Gastrocnemius medialis (tissue), 4 donors: ENCODE data around the gene TKTL1. TPM values are rescaled to one million over a fixed set of nuclear protein-coding genes. Genes with fewer than 3 reads are reported as not detected.

Source experiments
- ATAC-seq, 2 donors: fragments of 150-250 bp; one replicate each; pipeline ENCODE4 v1.9.1; 2016
- DNase-seq, 2 donors: peaks; one replicate each; pipeline ENCODE4 v3.0.0-alpha.2; 2019
- H3K27ac ChIP-seq, 4 donors: fragments of 200-600 bp; sonication (generic); 1 replicate in 1 of 4; 2 replicates in 3 of 4; pipeline ENCODE4 v1.5.1; 2016 to 2018; ENCODE audit warnings: mild to moderate bottlenecking in 2 of 4, moderate library complexity in 1 of 4
- H3K27me3 ChIP-seq, 3 donors: fragments of 200-600 bp; sonication (generic) in 2 of 3; 1 replicate in 1 of 3; 2 replicates in 2 of 3; pipeline versions ENCODE4 v1.5.1 to v1.6.0; 2016 to 2019; ENCODE audit warnings: mild to moderate bottlenecking in 1 of 3, moderate library complexity in 1 of 3
- H3K36me3 ChIP-seq, 2 donors: fragments of 200-600 bp; sonication (generic) in 1 of 2; one replicate each; pipeline ENCODE4 v1.5.1; 2017 to 2018
- H3K4me1 ChIP-seq, 2 donors: fragments of 200-600 bp; sonication (generic) in 1 of 2; one replicate each; pipeline ENCODE4 v1.5.1; 2016 to 2017; ENCODE audit warnings: mild to moderate bottlenecking in 2 of 2
- H3K4me3 ChIP-seq, 4 donors: fragments of 200-600 bp; sonication (generic) in 3 of 4; 1 replicate in 1 of 4; 2 replicates in 3 of 4; pipeline ENCODE4 v1.5.1; 2016 to 2019; ENCODE audit warnings: mild to moderate bottlenecking in 2 of 4
- H3K9me3 ChIP-seq, 3 donors: fragments of 200-600 bp; sonication (generic) in 2 of 3; 1 replicate in 1 of 3; 2 replicates in 2 of 3; pipeline ENCODE4 v1.5.1; 2016 to 2019
- POLR2A ChIP-seq, 2 donors: fragments of 450-650 bp; IDR thresholded peaks; one replicate each; pipeline ENCODE4 v1.6.1; 2017; ENCODE audit warnings: antibody characterized with exemption in 2 of 2, mild to moderate bottlenecking in 2 of 2, moderate library complexity in 2 of 2
- in situ Hi-C, 4 donors: fragments of 200-750 bp; cut with MboI; loops; one replicate each; pipeline versions ENCODE4 v1.15.0 to v1.8.0; 2017; ENCODE audit warnings: low sequenced_read_pairs in 4 of 4
- intact Hi-C: fragments of 100-400 bp; cut with DNase I; formaldehyde crosslinking; loops from one replicate; pipeline ENCODE4 v1.15.1; 2023; ENCODE audit warnings: low total_unique reads
- total RNA-seq, 4 donors: library from RNA; depleted of rRNA; stranded (reverse); fragments of >200 nt; gene quantifications; one replicate each; pipeline versions ENCODE4 v1.1.0 to v1.2.3, GENCODE V29; 2016
- TF ChIP-seq, protein P1 (sequence below), 5 experiments: fragments of 450-650 bp in 3 of 5; fragments of 200-600 bp in 2 of 5; sonication (generic) in 2 of 5; IDR thresholded peaks in 4 of 5; conservative IDR thresholded peaks in 1 of 5; 1 replicate in 4 of 5; 2 replicates in 1 of 5; pipeline ENCODE4 v1.5.1; 2016 to 2019; ENCODE audit warnings: antibody characterized with exemption in 5 of 5, mild to moderate bottlenecking in 3 of 5, moderate library complexity in 3 of 5

The TKTL1 gene
- total RNA-seq, 4 donors from 2014 or later: 0.09 to 0.36 (median 0.10) TPM; not detected in 1

DNA sequence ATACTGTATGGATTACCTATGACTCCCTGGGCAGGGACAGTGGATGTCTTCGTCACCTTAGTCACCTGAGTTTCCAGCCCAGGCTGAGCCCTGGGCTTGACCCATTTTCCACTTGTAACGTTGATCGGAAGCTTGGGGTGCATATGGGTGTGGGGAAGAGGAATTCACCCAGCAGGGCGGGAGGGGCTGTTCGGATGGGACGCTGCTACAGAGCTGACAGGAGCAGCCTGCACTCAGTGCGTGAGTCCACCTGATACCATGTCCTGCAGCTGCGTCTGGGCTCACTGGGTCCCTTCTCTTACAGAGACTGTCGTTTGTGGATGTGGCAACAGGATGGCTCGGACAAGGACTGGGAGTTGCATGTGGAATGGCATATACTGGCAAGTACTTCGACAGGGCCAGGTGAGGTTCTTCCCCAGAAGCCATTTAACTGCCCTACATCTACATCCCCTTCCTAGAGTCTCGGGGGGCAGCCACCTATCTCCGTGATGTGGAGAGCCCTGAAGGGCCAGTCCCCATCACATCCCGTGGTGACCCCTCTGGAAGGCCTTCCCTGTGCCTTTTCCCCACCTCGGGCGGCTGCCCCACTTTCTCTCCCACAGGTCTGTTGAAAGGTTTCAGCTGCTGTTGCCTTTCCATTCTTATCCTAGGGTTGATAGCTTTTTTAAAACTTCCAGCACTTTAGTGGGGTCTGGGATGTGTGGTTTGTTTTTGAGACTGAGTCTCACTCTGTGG, 13.6 kb downstream of the TKTL1 start:
- in situ Hi-C loops (no loop called here), intact Hi-C loops (no loop called here)
- no peak for DNase-seq

DNA sequence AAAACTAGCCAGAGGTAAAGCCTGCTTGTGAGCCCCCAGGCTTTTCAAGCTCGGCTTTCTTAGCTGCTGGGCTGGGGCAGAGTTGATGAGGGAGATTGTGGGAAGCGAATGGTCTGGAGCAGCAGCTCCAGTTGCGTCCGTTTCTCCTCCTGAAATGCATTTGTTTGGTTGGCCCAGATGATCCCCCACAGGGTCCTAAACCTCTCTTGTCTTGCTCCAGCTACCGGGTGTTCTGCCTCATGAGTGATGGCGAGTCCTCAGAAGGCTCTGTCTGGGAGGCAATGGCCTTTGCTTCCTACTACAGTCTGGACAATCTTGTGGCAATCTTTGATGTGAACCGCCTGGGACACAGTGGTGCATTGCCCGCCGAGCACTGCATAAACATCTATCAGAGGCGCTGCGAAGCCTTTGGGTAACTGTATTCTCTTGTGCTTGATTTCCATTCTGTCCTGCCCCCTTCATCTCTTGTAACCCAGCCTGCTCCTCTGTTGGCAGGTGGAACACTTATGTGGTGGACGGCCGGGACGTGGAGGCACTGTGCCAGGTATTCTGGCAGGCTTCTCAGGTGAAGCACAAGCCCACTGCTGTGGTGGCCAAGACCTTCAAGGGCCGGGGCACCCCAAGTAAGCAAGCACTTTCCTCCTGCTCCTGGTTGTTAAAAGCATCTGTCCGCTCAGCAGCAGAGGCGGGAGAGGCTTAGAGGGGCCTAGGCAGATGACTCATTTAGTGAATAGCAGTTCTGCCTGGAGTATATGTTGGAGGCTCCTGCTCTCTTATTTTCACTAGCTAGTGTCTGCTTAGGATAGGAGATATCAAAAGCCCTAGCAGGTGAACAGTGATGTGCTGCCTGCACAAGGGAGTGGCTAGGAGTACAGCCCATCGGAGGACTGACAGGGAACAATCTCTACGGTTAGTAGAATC, 15.3 kb downstream of the TKTL1 start:
- ATAC-seq (no peak), DNase-seq (no peak)
- Histone ChIP-seq H3K36me3 (no peaks in the 10 kb centered on the region), H3K9me3 (no peaks in the 10 kb centered on the region), H3K4me3 (no peak overlapping the region), H3K27ac (no peak overlapping the region), H3K4me1 (no peaks in the 10 kb centered on the region), H3K27me3 (no peaks in the 10 kb centered on the region)
- intact Hi-C loops (no loop called here), in situ Hi-C loops (no loop called here)
- no peak for TF ChIP-seq POLR2A (IDR thresholded peaks at IDR 0.05)
- TF ChIP-seq, protein P1, sequence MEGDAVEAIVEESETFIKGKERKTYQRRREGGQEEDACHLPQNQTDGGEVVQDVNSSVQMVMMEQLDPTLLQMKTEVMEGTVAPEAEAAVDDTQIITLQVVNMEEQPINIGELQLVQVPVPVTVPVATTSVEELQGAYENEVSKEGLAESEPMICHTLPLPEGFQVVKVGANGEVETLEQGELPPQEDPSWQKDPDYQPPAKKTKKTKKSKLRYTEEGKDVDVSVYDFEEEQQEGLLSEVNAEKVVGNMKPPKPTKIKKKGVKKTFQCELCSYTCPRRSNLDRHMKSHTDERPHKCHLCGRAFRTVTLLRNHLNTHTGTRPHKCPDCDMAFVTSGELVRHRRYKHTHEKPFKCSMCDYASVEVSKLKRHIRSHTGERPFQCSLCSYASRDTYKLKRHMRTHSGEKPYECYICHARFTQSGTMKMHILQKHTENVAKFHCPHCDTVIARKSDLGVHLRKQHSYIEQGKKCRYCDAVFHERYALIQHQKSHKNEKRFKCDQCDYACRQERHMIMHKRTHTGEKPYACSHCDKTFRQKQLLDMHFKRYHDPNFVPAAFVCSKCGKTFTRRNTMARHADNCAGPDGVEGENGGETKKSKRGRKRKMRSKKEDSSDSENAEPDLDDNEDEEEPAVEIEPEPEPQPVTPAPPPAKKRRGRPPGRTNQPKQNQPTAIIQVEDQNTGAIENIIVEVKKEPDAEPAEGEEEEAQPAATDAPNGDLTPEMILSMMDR (IDR thresholded peaks at IDR 0.05 in 4 of 5, conservative IDR thresholded peaks at IDR 0.05 in 1 of 5): no peak

More for the DNA sequence above, 13.6 kb downstream of the TKTL1 start:
- H3K27me3 ChIP-seq: no peaks in the 10 kb centered on the region
- TF ChIP-seq POLR2A (IDR thresholded peaks at IDR 0.05): no peak
- no peaks in the 10 kb centered on the region for H3K9me3 ChIP-seq
- no peak for ATAC-seq
- no peak overlapping the region for H3K27ac ChIP-seq
- no peak overlapping the region for H3K4me3 ChIP-seq
- H3K36me3 ChIP-seq: no peaks in the 10 kb centered on the region
- H3K4me1 ChIP-seq: no peaks in the 10 kb centered on the region

DNA sequence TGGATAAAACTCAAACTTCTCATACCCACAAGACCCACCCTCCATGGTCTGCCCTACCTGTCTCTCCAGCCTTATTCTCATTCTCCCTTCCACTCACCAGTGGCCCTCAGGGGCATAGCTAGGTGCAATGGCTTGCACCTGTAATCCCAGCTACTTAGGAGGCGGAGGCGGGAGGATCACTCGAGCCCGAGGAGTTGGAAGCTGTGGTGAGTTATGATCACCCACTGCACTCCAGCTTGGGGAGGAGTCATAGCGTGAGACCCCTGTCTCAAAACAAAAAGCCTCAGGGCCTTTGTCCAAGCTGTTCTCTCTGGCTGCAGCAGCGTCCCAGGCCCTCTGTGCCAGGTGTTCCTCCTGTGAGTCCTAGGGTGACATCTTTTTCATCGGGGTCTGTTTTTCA, 16.5 kb downstream of the TKTL1 start:
- no peak overlapping the region for H3K27ac ChIP-seq
- no peak overlapping the region for H3K4me3 ChIP-seq
- no peaks in the 10 kb centered on the region for H3K27me3 ChIP-seq
- intact Hi-C loops: no loop called here
- TF ChIP-seq, protein P1 (IDR thresholded peaks at IDR 0.05 in 4 of 5, conservative IDR thresholded peaks at IDR 0.05 in 1 of 5): no peak
- no peak for TF ChIP-seq POLR2A (IDR thresholded peaks at IDR 0.05)
- H3K36me3 ChIP-seq: no peaks in the 10 kb centered on the region
- in situ Hi-C loops: no loop called here
- no peak for DNase-seq
- no peak for ATAC-seq
- H3K4me1 ChIP-seq: no peaks in the 10 kb centered on the region
- no peaks in the 10 kb centered on the region for H3K9me3 ChIP-seq

DNA sequence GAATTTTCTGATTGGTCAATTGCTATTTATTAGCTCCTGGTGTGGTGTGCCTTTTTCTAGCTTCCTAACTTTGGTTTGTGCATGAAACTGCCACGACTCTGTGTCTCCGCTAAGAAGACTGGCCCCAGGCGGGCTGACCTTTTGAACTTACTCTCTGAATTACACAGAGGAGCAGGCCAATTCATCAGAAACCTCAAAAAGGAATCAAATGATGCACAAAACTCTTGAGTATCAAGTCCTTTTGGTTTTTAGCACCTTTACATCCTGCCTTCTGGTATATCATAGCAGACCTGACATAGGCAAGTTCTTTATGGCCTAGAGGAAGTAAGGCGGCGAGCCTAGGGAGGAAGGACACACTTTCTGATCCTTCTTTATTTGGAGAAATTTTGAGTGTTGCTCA, 17.6 kb downstream of the TKTL1 start:
- ATAC-seq: no peak

More for the DNA sequence above, 17.6 kb downstream of the TKTL1 start:
- Histone ChIP-seq H3K27me3 (no peaks in the 10 kb centered on the region), H3K9me3 (no peaks in the 10 kb centered on the region), H3K4me1 (no peaks in the 10 kb centered on the region), H3K27ac (no peak overlapping the region), H3K4me3 (no peak overlapping the region), H3K36me3 (no peaks in the 10 kb centered on the region)
- in situ Hi-C loops (no loop called here), intact Hi-C loops (no loop called here)
- TF ChIP-seq, protein P1 (IDR thresholded peaks at IDR 0.05 in 4 of 5, conservative IDR thresholded peaks at IDR 0.05 in 1 of 5): no peak
- no peak for TF ChIP-seq POLR2A (IDR thresholded peaks at IDR 0.05)
- no peak for DNase-seq
